ENCODE measurements around the gene BHLHE23.
A peak's percentile ranks its signal among the peaks of the same experiment; 100 is the strongest.

The BHLHE23 gene

DNA sequence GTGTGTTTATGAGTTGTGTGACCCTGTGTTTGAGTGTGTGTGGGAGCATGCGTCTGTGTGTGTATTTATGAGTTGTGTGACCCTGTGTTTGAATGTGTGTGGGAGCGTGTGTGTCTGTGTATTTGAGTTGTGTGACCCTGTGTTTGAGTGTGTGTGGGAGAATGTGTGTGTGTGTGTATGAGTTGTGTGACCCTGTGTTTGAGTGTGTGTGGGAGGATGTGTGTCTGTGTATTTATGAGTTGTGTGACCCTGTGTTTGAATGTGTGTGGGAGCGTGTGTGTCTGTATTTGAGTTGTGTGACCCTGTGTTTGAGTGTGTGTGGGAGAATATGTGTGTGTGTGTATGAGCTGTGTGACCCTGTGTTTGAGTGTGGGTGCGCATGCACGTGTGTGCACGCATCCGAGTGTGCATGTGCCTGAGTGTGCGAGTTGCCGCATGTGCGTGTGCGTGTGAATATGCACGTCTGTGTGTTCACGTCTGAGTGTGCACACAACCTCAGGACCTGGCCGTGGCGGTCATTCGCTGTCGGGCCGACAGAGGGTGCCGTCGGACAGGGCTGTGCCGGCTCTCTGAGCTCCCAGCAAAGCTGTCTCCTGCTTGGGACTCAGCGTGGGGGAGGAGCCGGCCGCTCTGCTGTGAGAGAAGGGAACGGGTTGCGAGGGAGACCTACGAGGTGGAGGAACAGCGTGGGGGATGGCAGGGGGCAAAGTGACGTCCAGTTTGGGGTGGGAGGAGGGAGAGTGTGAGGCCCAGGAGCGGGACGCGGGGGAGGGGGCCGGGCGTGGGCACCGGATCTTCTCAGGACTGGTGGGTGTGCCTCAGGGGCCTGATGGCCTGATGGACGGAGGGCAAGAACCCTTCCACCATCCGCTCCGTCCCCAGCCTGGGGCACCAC is 34.6 kb downstream of the BHLHE23 start:
- DNase-seq (ENCODE audit: low spot score), result peak; percentile 44

GRCh38 chr20:62971211-62971949 is 35.4 kb downstream of the BHLHE23 start:
- no peak for DNase-seq (ENCODE audit: low spot score)

DNA sequence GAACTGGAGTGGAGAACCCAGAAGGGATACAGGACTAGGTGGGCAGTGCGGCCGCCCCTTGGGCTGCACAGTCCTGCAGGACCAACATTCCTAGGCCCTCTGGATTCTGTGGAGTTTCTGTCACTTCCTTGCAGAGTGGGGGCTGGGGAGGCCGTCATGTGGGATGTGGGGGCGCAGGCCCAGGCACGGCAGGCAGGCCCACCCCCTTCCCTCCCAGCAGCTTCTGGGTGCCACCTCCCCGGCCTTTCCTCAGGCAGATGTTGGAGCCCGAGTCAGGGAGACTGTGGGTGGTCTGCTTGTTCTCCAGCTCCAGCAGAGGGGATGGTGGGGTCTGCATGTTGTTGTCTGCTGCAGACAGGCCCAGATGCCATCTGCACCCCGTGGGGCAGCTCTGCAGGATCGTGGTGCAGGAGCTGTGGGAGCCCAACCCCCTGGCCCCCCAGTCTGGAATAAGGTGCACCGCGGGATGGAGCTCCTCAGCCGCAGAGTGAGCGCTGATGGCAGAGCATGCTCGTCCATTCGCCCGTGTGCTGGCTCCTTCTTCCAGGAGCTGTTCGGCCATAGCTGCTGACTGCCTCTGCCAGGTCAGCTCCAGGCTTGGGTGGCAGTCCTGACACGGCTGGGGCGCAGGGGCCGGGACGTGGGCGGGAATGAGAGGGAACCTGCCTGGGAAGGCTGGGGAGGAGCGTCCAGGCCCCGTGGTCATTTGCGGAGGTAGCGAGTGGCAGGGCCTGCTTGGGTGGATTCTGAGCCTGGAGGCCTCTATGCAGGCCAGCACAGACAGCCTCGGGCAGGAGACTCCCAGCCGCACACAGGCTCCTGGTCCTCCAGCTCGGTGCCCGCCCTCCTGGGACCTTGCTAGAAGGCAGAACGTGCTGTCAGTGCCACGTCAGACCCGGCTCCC is 36.2 kb downstream of the BHLHE23 start:
- no peak for DNase-seq (ENCODE audit: low spot score)

DNA sequence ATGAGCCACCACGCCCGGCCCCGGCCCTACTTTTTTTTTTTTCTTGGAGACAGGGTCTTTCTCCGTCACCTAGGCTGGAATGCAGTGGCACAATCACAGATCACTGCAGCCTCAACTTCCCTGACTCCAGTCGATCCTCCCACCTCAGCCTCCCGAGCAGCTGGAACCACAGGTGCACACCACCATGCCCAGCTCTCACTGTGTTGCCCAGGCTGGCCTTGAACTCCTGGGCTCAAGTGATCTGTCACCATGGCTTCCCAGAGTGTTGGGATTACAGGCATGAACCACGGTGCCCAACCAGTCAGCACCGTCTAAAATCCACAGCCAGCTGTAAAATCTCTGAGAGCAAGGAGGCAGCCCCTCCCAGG is 36.8 kb downstream of the BHLHE23 start:
- DNase-seq (ENCODE audit: low spot score), result no peak

DNA sequence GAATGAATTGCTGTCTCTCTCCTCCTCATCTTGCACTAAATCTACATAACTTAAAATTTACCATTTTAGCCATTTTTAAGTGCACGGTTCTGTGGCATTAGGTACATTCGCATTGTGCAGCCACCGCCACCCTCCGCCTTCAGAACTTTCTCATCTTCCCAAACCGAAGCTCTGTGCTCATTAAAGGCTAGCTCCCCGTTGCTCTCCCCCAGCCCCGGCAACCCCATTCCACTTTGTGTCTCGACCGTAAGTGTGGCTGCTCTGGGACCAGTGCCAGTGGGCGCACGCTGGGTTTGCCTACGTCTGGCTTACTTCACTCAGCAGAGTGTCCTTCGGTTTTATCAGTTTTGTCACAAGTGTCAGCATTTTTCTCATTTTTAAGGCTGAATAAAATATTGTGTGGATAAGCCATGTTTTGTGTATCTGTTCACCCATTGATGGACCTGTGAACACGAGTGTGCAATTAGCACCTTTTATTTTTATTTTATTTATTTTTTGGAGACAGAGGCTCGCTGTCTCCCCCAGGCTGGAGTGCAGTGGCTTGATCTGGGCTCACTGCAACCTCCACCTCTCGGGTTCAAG is 37.5 kb downstream of the BHLHE23 start:
- DNase-seq (ENCODE audit: low spot score), result no peak

DNA sequence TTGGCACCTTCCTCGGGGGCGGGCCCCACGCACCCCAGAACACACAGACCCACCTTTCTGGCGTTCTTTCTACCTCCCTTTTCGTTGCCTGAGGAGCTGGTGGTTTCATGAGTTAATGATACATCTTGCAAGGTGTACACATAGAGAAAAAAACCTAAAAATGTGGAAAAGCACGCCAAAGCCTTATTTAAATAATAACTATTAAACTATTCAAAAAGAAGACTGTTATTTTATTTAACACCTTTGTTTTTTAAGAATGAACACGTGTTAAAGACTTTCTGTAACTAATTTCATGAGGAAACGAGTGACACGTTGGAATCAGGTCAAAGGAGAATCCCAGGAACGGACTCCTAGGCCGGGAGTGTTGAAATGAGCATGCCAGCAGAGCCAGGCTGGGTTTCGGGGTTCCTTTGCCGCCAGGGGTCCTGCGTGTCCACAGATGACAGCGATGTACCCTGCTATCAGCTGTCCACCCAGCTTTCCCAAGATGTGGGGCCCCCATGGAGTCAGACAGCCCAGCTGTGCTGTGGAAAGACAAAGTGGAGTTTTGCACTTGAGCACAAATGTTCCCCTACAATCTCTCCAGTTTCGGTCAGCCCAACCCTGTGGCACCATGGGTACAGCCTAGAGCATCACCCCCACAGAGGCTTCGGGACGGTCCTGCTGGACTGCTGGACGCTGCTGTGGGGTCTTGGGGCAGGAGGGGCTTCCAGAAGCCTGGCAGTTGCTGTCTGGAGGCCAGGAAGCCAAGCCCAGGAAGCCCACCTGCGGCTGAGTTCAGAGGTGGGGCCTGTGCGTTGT is 38.2 kb downstream of the BHLHE23 start:
- DNase-seq (ENCODE audit: low spot score), result no peak

- no peak for DNase-seq (ENCODE audit: low spot score)
Measured at GRCh38 chr20:62967628-62968351, 39.0 kb downstream of the BHLHE23 start.

- no peak for DNase-seq (ENCODE audit: low spot score)
Measured at GRCh38 chr20:62967149-62967501, 39.6 kb downstream of the BHLHE23 start.

DNA sequence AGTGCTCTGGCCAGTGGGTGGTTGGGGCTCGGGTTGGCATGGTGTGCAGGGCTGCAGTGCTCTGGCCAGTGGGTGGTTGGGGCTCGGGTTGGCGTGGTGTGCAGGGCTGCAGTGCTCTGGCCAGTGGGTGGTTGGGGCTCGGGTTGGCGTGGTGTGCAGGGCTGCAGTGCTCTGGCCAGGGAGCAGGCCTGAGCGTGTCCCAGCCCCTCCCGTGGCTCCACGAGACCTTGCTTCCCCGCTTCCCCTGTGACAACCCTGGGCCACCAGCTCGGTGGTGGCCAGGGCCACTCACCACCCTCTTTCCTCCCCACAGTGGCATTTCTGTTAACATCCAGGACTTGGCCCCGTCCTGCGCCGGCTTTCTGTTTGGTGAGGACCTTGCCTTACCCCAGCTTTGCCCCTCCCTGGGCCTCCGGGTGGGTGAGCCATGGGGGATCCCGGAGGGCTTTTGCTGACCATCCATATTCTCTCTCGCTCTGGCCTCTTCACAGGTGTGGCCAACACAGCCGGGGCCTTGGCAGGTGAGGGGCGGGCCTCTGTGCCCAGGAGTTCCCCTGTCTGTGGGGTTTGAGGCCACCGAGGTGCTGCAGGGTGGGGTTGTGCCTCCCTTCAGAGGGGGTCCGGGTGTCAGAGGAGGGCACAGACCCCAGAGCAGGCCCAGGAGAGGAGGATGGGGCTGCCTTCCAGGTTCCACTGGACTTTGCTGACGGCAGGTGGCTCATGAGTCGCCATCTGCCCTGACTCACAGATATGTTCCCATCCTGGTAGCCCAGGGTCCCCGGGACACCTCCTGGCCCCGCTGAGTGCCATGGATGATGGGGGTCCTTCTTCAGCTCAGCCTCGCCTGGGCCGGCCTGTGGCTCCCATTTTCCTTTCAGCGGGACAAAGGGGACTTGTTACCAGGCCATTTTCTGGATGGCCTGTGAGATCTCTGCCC is 40.3 kb downstream of the BHLHE23 start:
- no peak for DNase-seq (ENCODE audit: low spot score)

- DNase-seq (ENCODE audit: low spot score), result no peak
Measured at GRCh38 chr20:62965363-62965771, 41.4 kb downstream of the BHLHE23 start.

GRCh38 chr20:62964700-62965099 is 42.1 kb downstream of the BHLHE23 start:
- DNase-seq (ENCODE audit: low spot score), result no peak

- no peak for DNase-seq (ENCODE audit: low spot score)
Measured at GRCh38 chr20:62963614-62964397, 43.0 kb downstream of the BHLHE23 start.

DNA sequence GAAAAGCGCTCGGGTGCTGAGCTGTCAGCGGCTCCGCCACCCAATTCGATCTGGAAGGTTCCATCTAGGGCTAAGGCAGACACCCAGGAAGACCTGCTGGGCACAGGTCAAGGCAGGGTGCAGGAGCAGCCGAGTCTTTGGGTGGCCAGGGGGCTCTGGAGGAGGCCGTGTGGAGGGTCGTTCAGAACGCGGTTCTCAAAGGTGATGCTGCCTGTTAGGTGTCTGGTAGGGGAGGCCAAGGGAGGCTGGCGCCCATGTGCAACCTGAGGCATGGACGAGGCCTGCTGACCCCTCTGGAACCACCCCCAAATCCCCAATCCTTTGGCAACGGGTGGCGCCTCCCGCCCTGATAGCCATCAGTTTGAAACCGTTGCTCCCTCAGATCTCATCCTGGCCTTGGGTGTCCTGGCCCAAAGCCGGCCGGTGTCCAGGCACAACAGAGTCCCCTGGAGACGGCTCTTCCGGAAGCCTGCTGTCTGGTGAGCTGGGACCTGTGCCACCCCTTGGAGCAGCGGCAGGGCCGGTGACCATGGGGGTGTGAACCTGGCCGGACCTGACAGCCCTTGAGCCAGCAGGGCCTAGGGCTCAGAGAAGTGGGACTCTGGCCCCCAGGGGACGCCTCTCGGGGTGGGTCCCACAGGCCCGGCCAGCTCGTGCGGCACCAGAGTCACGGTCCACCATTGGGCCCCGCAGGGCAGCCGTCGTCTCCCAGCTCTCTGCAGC is 43.7 kb downstream of the BHLHE23 start:
- no peak for DNase-seq (ENCODE audit: low spot score)

GRCh38 chr20:62962221-62962879 is 44.4 kb downstream of the BHLHE23 start:
- no peak for DNase-seq (ENCODE audit: low spot score)

GRCh38 chr20:62961799-62962198 is 45.0 kb downstream of the BHLHE23 start:
- DNase-seq (ENCODE audit: low spot score), result no peak

- no peak for DNase-seq (ENCODE audit: low spot score)
Measured at GRCh38 chr20:62961310-62961783, 45.4 kb downstream of the BHLHE23 start.
